GM23338 (cell line): ENCODE measurements around the gene RBM24. TPM values are rescaled to one million over a fixed set of nuclear protein-coding genes. Genes with fewer than 3 reads are reported as not detected.

Source experiments
- ATAC-seq: fragments of 200-7000 bp; cut with Tn5 transposase; 3 replicates; pipeline ENCODE4 v1.9.1; 2020
- DNase-seq: peaks from one replicate; pipeline ENCODE4 v3.0.0-alpha.2; 2015; ENCODE audit warnings: low spot score
- H2AFZ ChIP-seq: fragments of 200-600 bp; sonication (generic); 2 replicates; pipeline ENCODE4 v1.8.0; 2016; ENCODE audit warnings: antibody characterized with exemption, mild to moderate bottlenecking, moderate library complexity
- H3F3A ChIP-seq: fragments of 200-600 bp; sonication (generic); replicated peaks from 2 replicates; pipeline ENCODE4 v1.8.0; 2017; ENCODE audit warnings: antibody characterized with exemption, mixed run types, low read depth
- H3K27ac ChIP-seq: fragments of 200-600 bp; sonication (generic); 2 replicates; pipeline ENCODE4 v1.6.1; 2016; ENCODE audit warnings: low read depth
- H3K27me3 ChIP-seq: fragments of 200-600 bp; sonication (generic); 2 replicates; pipeline ENCODE4 v1.8.0; 2016; ENCODE audit warnings: mild to moderate bottlenecking, mixed run types, moderate library complexity; ENCODE audit not compliant: insufficient read depth
- H3K36me3 ChIP-seq: fragments of 200-600 bp; sonication (generic); 2 replicates; pipeline ENCODE4 v1.8.0; 2016; ENCODE audit warnings: mild to moderate bottlenecking; ENCODE audit not compliant: insufficient read depth
- H3K4me1 ChIP-seq: fragments of 200-600 bp; sonication (generic); 2 replicates; pipeline ENCODE4 v1.8.0; 2016; ENCODE audit warnings: mild to moderate bottlenecking, moderate library complexity; ENCODE audit not compliant: insufficient read depth
- H3K4me2 ChIP-seq: fragments of 200-600 bp; sonication (generic); 2 replicates; pipeline ENCODE4 v1.7.1; 2017; ENCODE audit warnings: mixed run types
- H3K4me3 ChIP-seq: fragments of 200-600 bp; sonication (generic); 2 replicates; pipeline ENCODE4 v1.6.1; 2016; ENCODE audit warnings: mixed run types
- H3K79me2 ChIP-seq: fragments of 200-600 bp; sonication (generic); replicated peaks from 2 replicates; pipeline ENCODE4 v1.8.0; 2017; ENCODE audit warnings: mild to moderate bottlenecking; ENCODE audit not compliant: insufficient read depth
- H3K9me2 ChIP-seq: fragments of 200-600 bp; sonication (generic); 2 replicates; pipeline ENCODE4 v1.8.0; 2017; ENCODE audit not compliant: insufficient read depth
- H4K20me1 ChIP-seq: fragments of 200-600 bp; sonication (generic); replicated peaks from 2 replicates; pipeline ENCODE4 v1.8.0; 2017; ENCODE audit warnings: mild to moderate bottlenecking; ENCODE audit not compliant: insufficient read depth
- H3K27ac Mint-ChIP-seq: 2 replicates; pipeline ENCODE4 v1.8.0; 2020; ENCODE audit warnings: inconsistent platforms, mild to moderate bottlenecking, moderate library complexity, mixed read lengths
- H3K27me3 Mint-ChIP-seq: 3 replicates; pipeline ENCODE4 v1.8.0; 2022; ENCODE audit warnings: low read depth, mild to moderate bottlenecking, moderate library complexity, mixed read lengths, inconsistent platforms; ENCODE audit not compliant: insufficient read depth, poor library complexity
- H3K36me3 Mint-ChIP-seq: 3 replicates; pipeline ENCODE4 v1.8.0; 2021; ENCODE audit warnings: low read depth, mild to moderate bottlenecking, inconsistent platforms, moderate library complexity, mixed read lengths
- H3K4me1 Mint-ChIP-seq: 3 replicates; pipeline ENCODE4 v1.8.0; 2020; ENCODE audit warnings: mild to moderate bottlenecking, inconsistent platforms, mixed read lengths
- H3K4me3 Mint-ChIP-seq: 3 replicates; pipeline ENCODE4 v1.8.0; 2021; ENCODE audit warnings: moderate library complexity, mild to moderate bottlenecking, inconsistent platforms, mixed read lengths
- H3K9me3 Mint-ChIP-seq: 3 replicates; pipeline ENCODE4 v1.8.0; 2020; ENCODE audit warnings: moderate library complexity, mild to moderate bottlenecking, inconsistent platforms, mixed read lengths
- CREB1 ChIP-seq: fragments of 250-450 bp; sonication (Bioruptor Pico); IDR thresholded peaks from 2 replicates; pipeline ENCODE4 v1.5.0; 2020; ENCODE audit warnings: low read depth, mild to moderate bottlenecking, moderate library complexity
- EZH2 ChIP-seq: fragments of 200-600 bp; sonication (generic); IDR thresholded peaks from one replicate; pipeline ENCODE4 v1.8.0; 2017; ENCODE audit warnings: antibody characterized with exemption, mild to moderate bottlenecking, low read depth; ENCODE audit not compliant: unreplicated experiment
- STAT1 ChIP-seq: IDR thresholded peaks from one replicate; pipeline ENCODE4 v1.6.1; 2016; ENCODE audit warnings: antibody characterized with exemption; ENCODE audit not compliant: unreplicated experiment
- ZNF331 ChIP-seq: fragments of 250-450 bp; sonication (Bioruptor Pico); IDR thresholded peaks from 2 replicates; pipeline ENCODE4 v1.5.0; 2020; ENCODE audit warnings: low read depth, mild to moderate bottlenecking, moderate library complexity
- polyA plus RNA-seq: library from polyadenylated mRNA; unstranded; fragments of >200 nt; fragmentation: Nextera tagmentation; extraction: Ambion mirVana; gene quantifications from 2 replicates; pipeline ENCODE4 v1.2.1, GENCODE V29; 2016
- total RNA-seq: library from RNA; depleted of rRNA; stranded (reverse); fragments of >200 nt; shearing (Covaris generic); gene quantifications from 2 replicates; pipeline ENCODE4 v1.2.3, GENCODE V29; 2014
- TF ChIP-seq, protein P1 (sequence below): IDR thresholded peaks from 2 replicates; pipeline ENCODE4 v1.6.1; 2016; ENCODE audit warnings: antibody characterized with exemption
- TF ChIP-seq, protein P2 (sequence below), 2 experiments: fragments of 200-600 bp in 1 of 2; sonication (generic) in 1 of 2; conservative IDR thresholded peaks; 2 replicates each; pipeline versions ENCODE4 v1.5.1 to v1.6.1; 2016 to 2017; ENCODE audit warnings: antibody characterized with exemption in 2 of 2, low read depth in 2 of 2, mild to moderate bottlenecking in 2 of 2, moderate library complexity in 1 of 2
- TF ChIP-seq, protein P3 (sequence below): IDR thresholded peaks from one replicate; pipeline ENCODE4 v1.6.1; 2018; ENCODE audit warnings: antibody characterized with exemption; ENCODE audit not compliant: unreplicated experiment

RBM24 gene
- total and polyA plus RNA-seq, 2 experiments from 2014 or later: 0.27 to 1.3 TPM

DNA sequence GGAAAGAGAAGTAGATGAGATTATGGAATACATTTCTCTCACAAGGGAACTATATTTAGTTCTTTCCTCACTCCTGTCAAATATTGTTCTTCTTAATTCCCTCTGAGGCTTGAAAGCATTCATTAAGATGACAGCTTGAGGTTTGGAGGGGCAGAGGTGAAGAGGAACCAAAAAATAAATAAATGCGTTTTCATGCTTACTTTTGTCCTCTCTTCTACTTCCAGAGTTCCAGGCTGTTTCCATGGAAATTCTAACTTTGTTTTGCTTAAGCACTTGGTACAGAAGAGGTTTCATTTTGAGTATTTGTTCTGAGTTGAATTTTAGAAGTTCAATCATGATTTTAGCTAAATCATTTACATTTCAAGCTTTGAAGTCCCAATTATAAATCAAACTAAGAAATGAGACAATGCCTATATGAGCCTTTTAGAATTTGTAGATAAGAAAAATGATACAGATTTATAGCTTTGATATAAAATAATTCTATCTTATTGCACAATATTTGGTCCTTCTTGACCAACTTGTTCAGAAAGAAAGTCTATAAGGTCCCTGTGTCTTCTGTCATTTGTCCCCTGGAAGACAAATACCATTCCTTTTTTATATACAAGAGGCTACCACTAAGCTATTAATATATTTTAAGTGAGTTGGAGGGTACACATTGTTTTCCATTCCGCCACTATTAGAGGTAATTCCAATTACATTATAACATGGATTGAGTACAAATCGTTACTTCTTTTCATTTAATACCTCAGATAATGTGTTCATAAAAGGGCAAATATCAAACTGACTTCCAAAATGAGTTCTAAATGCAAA, 16.3 kb downstream of the RBM24 start (continued):
- TF ChIP-seq, protein P1, sequence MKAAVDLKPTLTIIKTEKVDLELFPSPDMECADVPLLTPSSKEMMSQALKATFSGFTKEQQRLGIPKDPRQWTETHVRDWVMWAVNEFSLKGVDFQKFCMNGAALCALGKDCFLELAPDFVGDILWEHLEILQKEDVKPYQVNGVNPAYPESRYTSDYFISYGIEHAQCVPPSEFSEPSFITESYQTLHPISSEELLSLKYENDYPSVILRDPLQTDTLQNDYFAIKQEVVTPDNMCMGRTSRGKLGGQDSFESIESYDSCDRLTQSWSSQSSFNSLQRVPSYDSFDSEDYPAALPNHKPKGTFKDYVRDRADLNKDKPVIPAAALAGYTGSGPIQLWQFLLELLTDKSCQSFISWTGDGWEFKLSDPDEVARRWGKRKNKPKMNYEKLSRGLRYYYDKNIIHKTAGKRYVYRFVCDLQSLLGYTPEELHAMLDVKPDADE: no peak
- TF ChIP-seq ZNF331 (CRISPR knock-in tag) (no peak), CREB1 (CRISPR knock-in tag) (no peak), EZH2 (no peak)

DNA sequence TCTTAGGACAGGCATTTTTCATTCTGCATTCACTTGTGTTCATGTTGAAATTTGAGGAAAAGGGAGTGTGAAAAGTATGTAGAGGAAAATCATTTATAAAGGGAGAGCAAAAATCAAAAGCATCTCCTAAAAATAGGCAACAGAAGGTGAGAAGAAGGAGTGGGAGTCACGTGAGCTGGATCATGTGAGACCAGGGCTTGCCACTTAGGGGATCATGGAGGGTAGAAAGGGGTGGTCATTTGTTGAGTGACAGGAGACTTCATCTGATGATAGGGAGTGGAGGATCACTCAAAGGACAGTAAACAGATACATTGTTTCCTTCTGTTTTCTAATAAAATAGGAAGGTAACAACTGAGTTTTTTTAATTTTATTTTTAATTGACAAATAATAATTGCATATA, 17.1 kb downstream of the RBM24 start:
- Histone ChIP-seq H3K9me2 (no peaks in the 10 kb centered on the region), H3K27me3 (no peaks in the 10 kb centered on the region), H3K4me1 (no peaks in the 10 kb centered on the region), H2AFZ (no peak overlapping the region), H3K27ac (no peak overlapping the region), H3K36me3 (no peaks in the 10 kb centered on the region), H4K20me1 (no peaks in the 10 kb centered on the region), H3K79me2 (no peaks in the 10 kb centered on the region), H3K4me3 (no peak overlapping the region), H3K4me2 (no peak overlapping the region), H3F3A (no peaks in the 10 kb centered on the region)
- ATAC-seq (no peak), DNase-seq (no peak)
- H3K27ac Mint-ChIP-seq: no peak overlapping the region
- peaks cover 2% of the 10 kb centered on the region for H3K27me3 Mint-ChIP-seq
- H3K9me3 Mint-ChIP-seq: no peaks in the 10 kb centered on the region; the same call in 1 of the 3 replicates
- no peaks in the 10 kb centered on the region for H3K4me1 Mint-ChIP-seq
- TF ChIP-seq STAT1 (no peak), CREB1 (CRISPR knock-in tag) (no peak)
- TF ChIP-seq, protein P2, sequence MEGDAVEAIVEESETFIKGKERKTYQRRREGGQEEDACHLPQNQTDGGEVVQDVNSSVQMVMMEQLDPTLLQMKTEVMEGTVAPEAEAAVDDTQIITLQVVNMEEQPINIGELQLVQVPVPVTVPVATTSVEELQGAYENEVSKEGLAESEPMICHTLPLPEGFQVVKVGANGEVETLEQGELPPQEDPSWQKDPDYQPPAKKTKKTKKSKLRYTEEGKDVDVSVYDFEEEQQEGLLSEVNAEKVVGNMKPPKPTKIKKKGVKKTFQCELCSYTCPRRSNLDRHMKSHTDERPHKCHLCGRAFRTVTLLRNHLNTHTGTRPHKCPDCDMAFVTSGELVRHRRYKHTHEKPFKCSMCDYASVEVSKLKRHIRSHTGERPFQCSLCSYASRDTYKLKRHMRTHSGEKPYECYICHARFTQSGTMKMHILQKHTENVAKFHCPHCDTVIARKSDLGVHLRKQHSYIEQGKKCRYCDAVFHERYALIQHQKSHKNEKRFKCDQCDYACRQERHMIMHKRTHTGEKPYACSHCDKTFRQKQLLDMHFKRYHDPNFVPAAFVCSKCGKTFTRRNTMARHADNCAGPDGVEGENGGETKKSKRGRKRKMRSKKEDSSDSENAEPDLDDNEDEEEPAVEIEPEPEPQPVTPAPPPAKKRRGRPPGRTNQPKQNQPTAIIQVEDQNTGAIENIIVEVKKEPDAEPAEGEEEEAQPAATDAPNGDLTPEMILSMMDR (conservative IDR thresholded peaks at IDR 0.05; ENCODE audit: low read depth in 2 of 2): no peak
- TF ChIP-seq, protein P1: no peak
- TF ChIP-seq, protein P3, sequence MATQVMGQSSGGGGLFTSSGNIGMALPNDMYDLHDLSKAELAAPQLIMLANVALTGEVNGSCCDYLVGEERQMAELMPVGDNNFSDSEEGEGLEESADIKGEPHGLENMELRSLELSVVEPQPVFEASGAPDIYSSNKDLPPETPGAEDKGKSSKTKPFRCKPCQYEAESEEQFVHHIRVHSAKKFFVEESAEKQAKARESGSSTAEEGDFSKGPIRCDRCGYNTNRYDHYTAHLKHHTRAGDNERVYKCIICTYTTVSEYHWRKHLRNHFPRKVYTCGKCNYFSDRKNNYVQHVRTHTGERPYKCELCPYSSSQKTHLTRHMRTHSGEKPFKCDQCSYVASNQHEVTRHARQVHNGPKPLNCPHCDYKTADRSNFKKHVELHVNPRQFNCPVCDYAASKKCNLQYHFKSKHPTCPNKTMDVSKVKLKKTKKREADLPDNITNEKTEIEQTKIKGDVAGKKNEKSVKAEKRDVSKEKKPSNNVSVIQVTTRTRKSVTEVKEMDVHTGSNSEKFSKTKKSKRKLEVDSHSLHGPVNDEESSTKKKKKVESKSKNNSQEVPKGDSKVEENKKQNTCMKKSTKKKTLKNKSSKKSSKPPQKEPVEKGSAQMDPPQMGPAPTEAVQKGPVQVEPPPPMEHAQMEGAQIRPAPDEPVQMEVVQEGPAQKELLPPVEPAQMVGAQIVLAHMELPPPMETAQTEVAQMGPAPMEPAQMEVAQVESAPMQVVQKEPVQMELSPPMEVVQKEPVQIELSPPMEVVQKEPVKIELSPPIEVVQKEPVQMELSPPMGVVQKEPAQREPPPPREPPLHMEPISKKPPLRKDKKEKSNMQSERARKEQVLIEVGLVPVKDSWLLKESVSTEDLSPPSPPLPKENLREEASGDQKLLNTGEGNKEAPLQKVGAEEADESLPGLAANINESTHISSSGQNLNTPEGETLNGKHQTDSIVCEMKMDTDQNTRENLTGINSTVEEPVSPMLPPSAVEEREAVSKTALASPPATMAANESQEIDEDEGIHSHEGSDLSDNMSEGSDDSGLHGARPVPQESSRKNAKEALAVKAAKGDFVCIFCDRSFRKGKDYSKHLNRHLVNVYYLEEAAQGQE: no peak
- no peaks in the 10 kb centered on the region for H3K36me3 Mint-ChIP-seq
- no peak overlapping the region for H3K4me3 Mint-ChIP-seq
